ENCODE data around the gene B3GNT2.
A peak's percentile ranks its signal among the peaks of the same experiment; 100 is the strongest.
"Not testable (repeated sequence)": the region's sequence is repeated elsewhere in the genome, so short reads cannot be mapped to it uniquely, and the experiment has no call there.

Gene B3GNT2

GRCh38 chr2:62195421-62196277, at the start of gene B3GNT2:
B3GNT2 (plus strand) TSS chr2:62196115; CDS start chr2:62222221, 26,106 bp downstream.
- peak; percentile 85 for DNase-seq

- not testable (repeated sequence) for DNase-seq
Observed at GRCh38 chr2:62146790-62147189, 49.1 kb upstream of the B3GNT2 start.

GRCh38 chr2:62147610-62148301, 48.2 kb upstream of the B3GNT2 start:
- no peak for DNase-seq

- DNase-seq, result no peak
Observed at GRCh38 chr2:62149708-62150107, 46.2 kb upstream of the B3GNT2 start.

- no peak for DNase-seq
Observed at GRCh38 chr2:62150597-62151305, 45.2 kb upstream of the B3GNT2 start.

GRCh38 chr2:62151306-62151638, 44.6 kb upstream of the B3GNT2 start:
- no peak for DNase-seq

- DNase-seq, result no peak
Observed at GRCh38 chr2:62152000-62152399, 43.9 kb upstream of the B3GNT2 start.

GRCh38 chr2:62156861-62157496, 38.9 kb upstream of the B3GNT2 start:
- no peak for DNase-seq

GRCh38 chr2:62158444-62159121, 37.3 kb upstream of the B3GNT2 start:
- DNase-seq, result no peak

- not testable (repeated sequence) for DNase-seq
Observed at GRCh38 chr2:62160691-62161090, 35.2 kb upstream of the B3GNT2 start.

- DNase-seq, result no peak
Observed at GRCh38 chr2:62163106-62163831, 32.6 kb upstream of the B3GNT2 start.

GRCh38 chr2:62163834-62164233, 32.1 kb upstream of the B3GNT2 start:
- no peak for DNase-seq

GRCh38 chr2:62175728-62176127, 20.2 kb upstream of the B3GNT2 start:
- DNase-seq, result no peak

GRCh38 chr2:62176801-62177200, 19.1 kb upstream of the B3GNT2 start:
- DNase-seq, result no peak

- no peak for DNase-seq
Observed at GRCh38 chr2:62177392-62178049, 18.4 kb upstream of the B3GNT2 start.

- DNase-seq, result no peak
Observed at GRCh38 chr2:62178741-62179271, 17.1 kb upstream of the B3GNT2 start.

- DNase-seq, result no peak
Observed at GRCh38 chr2:62180975-62181374, 14.9 kb upstream of the B3GNT2 start.

GRCh38 chr2:62181843-62182242, 14.1 kb upstream of the B3GNT2 start:
- no peak for DNase-seq

GRCh38 chr2:62184512-62185230, 11.2 kb upstream of the B3GNT2 start:
- no peak for DNase-seq

- no peak for DNase-seq
Observed at GRCh38 chr2:62185475-62186155, 10.3 kb upstream of the B3GNT2 start.

Measured in activated CD4-positive, CD25-positive, alpha-beta regulatory T cell treated with anti-CD3 and anti-CD28 coated beads, Interleukin-2, amount 50 U/mL, for 72 hours (primary cell).